Measurements from ENCODE around the gene PARVG. TPM values are rescaled to one million over a fixed set of nuclear protein-coding genes. Genes with fewer than 3 reads are reported as not detected.

Gene PARVG
- 10 to 100 TPM; 55.5 to 85.1 TPM for total RNA-seq

GRCh38 chr22:44180706-44181032 lies at the start of gene PARVG:
Gene PARVG, plus strand, starts transcription at chr22:44180925. Its CDS starts 2,405 bp downstream, at chr22:44183330.
- Mint-ChIP-seq H3K27ac (peak within 1 kb of the TSS; percentile 89 to 95), H3K36me3 (peaks cover 4 to 6% of the 10 kb centered on the region in 2 donors), H3K9me3 (no peaks in the 10 kb centered on the region)
- peak in 1 of 2 donors; percentile 20 for DNase-seq (ENCODE audit: low spot score in 2 of 2)
- ATAC-seq: peak; percentile 10 to 56

GRCh38 chr22:44131412-44131811 lies 49.3 kb upstream of the PARVG start:
- DNase-seq (ENCODE audit: low spot score in 2 of 2) (no peak), ATAC-seq (no peak)
- peaks cover 9 to 14% of the 10 kb centered on the region in 2 donors for H3K9me3 Mint-ChIP-seq
- H3K27ac Mint-ChIP-seq: no peak overlapping the region
- H3K36me3 Mint-ChIP-seq: peaks cover 21 to 32% of the 10 kb centered on the region in 2 donors

- peaks cover 22 to 32% of the 10 kb centered on the region in 2 donors for H3K36me3 Mint-ChIP-seq
- peak in 1 of 2 donors; percentile 6 for DNase-seq (ENCODE audit: low spot score in 2 of 2)
- peaks cover 12 to 20% of the 10 kb centered on the region in 2 donors for H3K9me3 Mint-ChIP-seq
- no peak for ATAC-seq
- no peak overlapping the region for H3K27ac Mint-ChIP-seq
Observed at GRCh38 chr22:44131989-44132685, 48.6 kb upstream of the PARVG start.

GRCh38 chr22:44132724-44133123 lies 48.0 kb upstream of the PARVG start:
- Mint-ChIP-seq H3K9me3 (peaks cover 10 to 19% of the 10 kb centered on the region in 2 donors), H3K36me3 (peaks cover 23 to 33% of the 10 kb centered on the region in 2 donors), H3K27ac (no peak overlapping the region)
- DNase-seq (ENCODE audit: low spot score in 2 of 2): no peak
- ATAC-seq: no peak

GRCh38 chr22:44133161-44133560 lies 47.6 kb upstream of the PARVG start:
- Mint-ChIP-seq H3K27ac (no peak overlapping the region), H3K36me3 (peaks cover 26 to 38% of the 10 kb centered on the region in 2 donors), H3K9me3 (peaks cover 12 to 22% of the 10 kb centered on the region in 2 donors)
- no peak for ATAC-seq
- no peak for DNase-seq (ENCODE audit: low spot score in 2 of 2)

- ATAC-seq (no peak), DNase-seq (ENCODE audit: low spot score in 2 of 2) (peak in 1 of 2 donors; percentile 33)
- H3K27ac Mint-ChIP-seq: no peak overlapping the region
- peaks cover 12 to 22% of the 10 kb centered on the region in 2 donors for H3K9me3 Mint-ChIP-seq
- H3K36me3 Mint-ChIP-seq: peaks cover 30 to 43% of the 10 kb centered on the region in 2 donors
Observed at GRCh38 chr22:44133901-44134571, 46.7 kb upstream of the PARVG start.

GRCh38 chr22:44136112-44136511 lies 44.6 kb upstream of the PARVG start:
- DNase-seq (ENCODE audit: low spot score in 2 of 2): peak in 1 of 2 donors; percentile 20
- H3K9me3 Mint-ChIP-seq: peaks cover 12 to 22% of the 10 kb centered on the region in 2 donors
- ATAC-seq: no peak
- H3K36me3 Mint-ChIP-seq: peaks cover 30 to 43% of the 10 kb centered on the region in 2 donors
- H3K27ac Mint-ChIP-seq: no peak overlapping the region

GRCh38 chr22:44136786-44137185 lies 43.9 kb upstream of the PARVG start:
- Mint-ChIP-seq H3K9me3 (peaks cover 12 to 22% of the 10 kb centered on the region in 2 donors), H3K27ac (no peak overlapping the region), H3K36me3 (peaks cover 30 to 43% of the 10 kb centered on the region in 2 donors)
- DNase-seq (ENCODE audit: low spot score in 2 of 2) (no peak), ATAC-seq (no peak)

- Mint-ChIP-seq H3K27ac (peak overlapping the region in 1 of 2 donors; percentile 68), H3K36me3 (peaks cover 30 to 43% of the 10 kb centered on the region in 2 donors), H3K9me3 (peaks cover 12 to 22% of the 10 kb centered on the region in 2 donors)
- no peak for ATAC-seq
- no peak for DNase-seq (ENCODE audit: low spot score in 2 of 2)
Observed at GRCh38 chr22:44137415-44137814, 43.3 kb upstream of the PARVG start.

GRCh38 chr22:44139773-44140172 lies 41.0 kb upstream of the PARVG start:
- H3K9me3 Mint-ChIP-seq: peaks cover 12 to 22% of the 10 kb centered on the region in 2 donors
- DNase-seq (ENCODE audit: low spot score in 2 of 2): no peak
- H3K27ac Mint-ChIP-seq: no peak overlapping the region
- peaks cover 30 to 34% of the 10 kb centered on the region in 2 donors for H3K36me3 Mint-ChIP-seq
- no peak for ATAC-seq

GRCh38 chr22:44142421-44143104 lies 38.2 kb upstream of the PARVG start:
- Mint-ChIP-seq H3K36me3 (peaks cover 9 to 17% of the 10 kb centered on the region in 2 donors), H3K9me3 (peaks cover 4 to 10% of the 10 kb centered on the region in 2 donors), H3K27ac (no peak overlapping the region)
- no peak for DNase-seq (ENCODE audit: low spot score in 2 of 2)
- ATAC-seq: no peak

- H3K36me3 Mint-ChIP-seq: peaks cover 4 to 11% of the 10 kb centered on the region in 2 donors
- no peak for DNase-seq (ENCODE audit: low spot score in 2 of 2)
- H3K27ac Mint-ChIP-seq: no peak overlapping the region
- H3K9me3 Mint-ChIP-seq: peaks cover 0 to 5% of the 10 kb centered on the region in 2 donors
- no peak for ATAC-seq
Observed at GRCh38 chr22:44143105-44143474, 37.6 kb upstream of the PARVG start.

GRCh38 chr22:44143579-44143978 lies 37.1 kb upstream of the PARVG start:
- Mint-ChIP-seq H3K36me3 (peaks cover under 1 to 6% of the 10 kb centered on the region in 2 donors), H3K9me3 (peaks cover 0 to 5% of the 10 kb centered on the region in 2 donors), H3K27ac (no peak overlapping the region)
- DNase-seq (ENCODE audit: low spot score in 2 of 2): no peak
- no peak for ATAC-seq

- Mint-ChIP-seq H3K9me3 (peaks cover 0 to 5% of the 10 kb centered on the region in 2 donors), H3K27ac (no peak overlapping the region), H3K36me3 (peaks cover 0 to 6% of the 10 kb centered on the region in 2 donors)
- DNase-seq (ENCODE audit: low spot score in 2 of 2) (no peak), ATAC-seq (no peak)
Observed at GRCh38 chr22:44144046-44144569, 36.6 kb upstream of the PARVG start.

- DNase-seq (ENCODE audit: low spot score in 2 of 2) (no peak), ATAC-seq (no peak)
- peaks cover 0 to 6% of the 10 kb centered on the region in 2 donors for H3K36me3 Mint-ChIP-seq
- no peak overlapping the region for H3K27ac Mint-ChIP-seq
- H3K9me3 Mint-ChIP-seq: peaks cover 0 to 5% of the 10 kb centered on the region in 2 donors
Observed at GRCh38 chr22:44145544-44145943, 35.2 kb upstream of the PARVG start.

GRCh38 chr22:44146088-44146861 lies 34.5 kb upstream of the PARVG start:
- peaks cover 0 to 5% of the 10 kb centered on the region in 2 donors for H3K9me3 Mint-ChIP-seq
- H3K36me3 Mint-ChIP-seq: peaks cover 0 to 10% of the 10 kb centered on the region in 2 donors
- no peak for ATAC-seq
- no peak for DNase-seq (ENCODE audit: low spot score in 2 of 2)
- H3K27ac Mint-ChIP-seq: peak overlapping the region; percentile 5 to 50
